NCI-H2227 (cell line): Measurements from ENCODE around the gene LRRIQ4.

Experiments
- DNase-seq: peaks from one replicate; lab custom pipeline; 2025; ENCODE audit not compliant: unreplicated experiment; lab: John Stamatoyannopoulos, UW

LRRIQ4 gene

DNA sequence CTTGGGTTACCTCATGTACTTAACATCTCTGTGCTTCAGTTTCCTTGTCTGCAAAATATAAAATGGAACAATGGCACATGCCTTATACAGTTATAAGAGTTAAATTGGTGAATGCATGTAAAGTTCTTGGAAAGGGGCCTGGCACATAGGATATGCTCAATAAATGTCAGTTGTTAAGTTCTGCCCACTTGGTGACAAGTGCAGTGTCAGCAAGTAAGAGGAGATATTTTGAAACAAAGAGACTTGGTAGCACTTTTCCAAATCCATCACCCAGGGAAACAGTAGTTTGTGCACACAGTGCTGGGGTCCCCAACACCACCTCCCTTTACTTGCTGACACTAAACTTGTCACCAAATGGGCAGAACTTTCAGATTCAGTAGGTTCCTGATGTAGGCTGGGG lies 37.9 kb downstream of the LRRIQ4 start:
- no peak for DNase-seq

DNA sequence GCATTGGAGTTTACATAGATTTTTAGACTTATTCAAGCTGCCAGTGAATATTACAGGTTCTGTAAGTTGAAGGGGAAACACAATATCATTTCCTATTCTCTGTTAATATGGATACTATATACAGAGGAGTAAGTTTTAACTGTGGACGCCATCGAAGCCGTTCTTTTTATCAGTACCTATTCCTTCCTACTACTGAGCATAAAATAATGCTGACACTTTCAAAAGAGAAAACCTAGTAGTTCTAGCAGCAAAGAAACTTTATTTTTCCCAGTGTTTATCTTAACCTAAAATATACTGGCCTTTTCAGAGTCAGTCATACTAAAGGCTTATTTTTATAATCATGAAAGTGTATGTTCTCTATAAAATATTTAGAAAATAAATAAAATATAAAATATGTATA lies 42.8 kb downstream of the LRRIQ4 start:
- no peak for DNase-seq

DNA sequence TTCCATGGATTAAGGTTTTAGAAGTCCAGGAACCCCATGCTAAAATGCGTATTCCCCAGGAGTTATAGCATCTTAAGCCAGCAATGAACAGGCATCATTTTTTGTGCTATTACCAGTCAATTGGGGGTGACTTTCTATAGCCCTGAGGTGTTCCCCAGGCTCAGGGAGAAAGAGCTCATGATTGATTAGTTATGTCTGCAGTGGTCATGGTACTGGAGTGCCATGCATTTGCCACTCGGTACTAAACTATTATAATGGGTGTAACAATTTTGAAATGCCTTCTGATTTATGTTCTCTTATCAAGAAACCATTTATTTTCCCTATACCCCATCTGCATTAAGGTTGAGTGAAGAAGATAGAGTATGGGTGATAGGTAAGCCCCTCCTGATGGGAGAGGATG lies 45.1 kb downstream of the LRRIQ4 start:
- no peak for DNase-seq

DNA sequence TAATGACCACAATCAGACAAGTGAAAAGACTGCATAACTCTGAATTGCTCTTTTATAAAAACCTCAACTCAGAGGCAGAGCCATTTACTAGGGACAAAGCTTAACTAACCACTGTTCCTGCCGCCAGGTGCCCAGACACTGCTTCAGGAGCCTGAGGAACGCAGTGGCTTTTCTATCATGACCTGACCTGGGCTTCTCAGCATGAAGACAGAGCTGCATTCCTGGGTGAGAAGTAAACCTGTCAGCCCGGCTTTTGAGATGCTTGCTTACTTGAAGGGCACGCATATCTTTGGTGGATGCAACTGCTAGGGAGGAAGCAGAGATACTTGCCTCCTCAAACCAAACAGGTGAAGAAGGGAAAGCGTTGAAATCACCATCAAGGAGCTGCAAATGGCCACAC lies 49.2 kb downstream of the LRRIQ4 start:
- DNase-seq = peak; percentile 5

DNA sequence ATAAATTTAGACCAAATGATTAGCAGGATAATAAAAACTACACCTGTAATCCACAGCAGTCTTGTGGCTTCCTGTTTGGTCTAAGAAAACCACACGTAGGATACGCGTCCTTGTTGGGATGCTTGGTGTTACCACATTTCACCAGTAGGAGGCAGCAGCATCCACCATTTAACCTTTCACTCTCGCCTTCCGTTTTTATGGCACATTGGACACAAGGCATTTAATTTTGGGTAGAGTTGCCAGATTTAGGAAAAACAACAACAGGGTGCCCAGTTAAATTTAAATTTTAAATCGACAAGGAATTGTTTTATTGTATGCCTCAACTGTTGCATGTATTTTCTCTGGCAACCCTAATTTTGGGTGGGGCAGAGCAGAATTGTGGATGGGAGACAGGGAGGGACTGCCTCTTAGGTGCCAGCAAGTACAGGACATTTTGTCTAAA lies 50.8 kb downstream of the LRRIQ4 start:
- DNase-seq = peak; percentile 75

DNA sequence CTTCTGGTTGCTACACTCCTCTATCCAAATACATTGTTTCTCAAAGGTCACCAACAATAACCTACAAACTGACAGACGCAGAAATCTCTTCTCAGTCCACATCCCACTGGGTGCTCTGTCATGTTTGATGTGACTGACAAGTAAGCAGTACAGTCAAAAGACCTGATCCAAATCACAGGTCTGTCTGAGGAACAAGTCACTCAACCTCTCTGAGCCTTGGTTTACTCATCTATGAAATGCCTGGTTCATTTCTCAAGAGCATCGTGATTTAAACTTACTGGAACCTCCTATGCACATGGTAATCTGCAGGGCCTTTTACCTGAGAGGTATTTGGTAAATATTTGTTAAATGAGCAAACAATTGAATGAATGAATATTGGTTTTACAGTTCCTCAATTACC lies 51.6 kb downstream of the LRRIQ4 start:
- DNase-seq = no peak

DNA sequence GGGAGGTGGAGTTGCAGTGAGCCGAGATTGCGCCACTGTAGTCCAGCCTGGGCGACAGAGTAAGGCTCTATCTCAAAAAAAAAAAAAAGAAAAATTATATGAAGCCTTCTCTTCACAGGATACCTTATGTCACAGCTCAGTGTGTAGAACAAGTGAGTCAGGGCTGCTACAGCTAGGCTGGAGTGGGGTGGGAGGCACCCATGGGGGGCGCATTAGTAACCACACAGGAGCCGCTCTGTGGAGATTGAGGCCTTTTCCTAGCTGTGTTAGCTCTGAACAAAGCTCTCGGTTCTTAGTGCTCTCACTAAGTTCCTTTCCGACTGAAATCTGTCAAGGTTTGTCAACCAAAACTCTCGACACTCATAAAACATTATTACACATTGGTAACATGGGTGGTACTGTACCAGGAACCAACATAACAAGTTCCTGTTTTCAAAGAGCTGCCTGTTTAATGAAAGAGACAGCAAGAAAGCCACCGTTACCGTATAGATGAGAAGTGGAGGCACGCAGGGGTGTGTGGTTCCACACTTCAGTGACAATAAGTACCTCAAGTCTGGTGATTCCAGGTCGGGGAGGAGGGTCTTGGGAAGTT lies 52.6 kb downstream of the LRRIQ4 start:
- no peak for DNase-seq

DNA sequence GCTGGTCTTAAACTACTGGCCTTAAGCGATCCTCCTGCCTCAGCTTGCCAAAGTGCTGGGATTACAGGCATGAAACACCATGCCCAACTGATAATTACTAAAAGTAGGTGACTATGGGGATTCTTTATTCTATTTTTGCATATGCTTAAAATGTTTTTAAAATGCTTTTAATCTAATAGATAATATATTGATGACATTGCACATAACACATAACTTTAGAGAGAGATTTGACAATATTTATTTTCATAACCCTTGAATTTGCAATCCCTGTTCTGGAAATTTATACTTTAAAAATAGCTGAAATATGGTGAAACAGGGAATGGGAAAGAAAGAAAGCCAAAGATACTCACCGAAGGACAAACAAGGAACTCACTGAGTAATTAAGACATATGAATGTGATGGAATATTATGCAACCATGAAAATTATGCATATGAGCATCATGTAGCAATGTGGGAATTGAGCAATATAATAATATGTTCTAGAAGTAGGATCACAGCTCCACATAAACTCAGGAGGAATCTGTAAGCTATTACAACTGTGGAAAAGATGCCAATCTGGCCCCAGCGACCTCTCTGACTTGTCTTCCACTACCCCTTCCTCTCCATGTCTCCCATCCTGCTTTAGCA lies 55.0 kb downstream of the LRRIQ4 start:
- DNase-seq = no peak

DNA sequence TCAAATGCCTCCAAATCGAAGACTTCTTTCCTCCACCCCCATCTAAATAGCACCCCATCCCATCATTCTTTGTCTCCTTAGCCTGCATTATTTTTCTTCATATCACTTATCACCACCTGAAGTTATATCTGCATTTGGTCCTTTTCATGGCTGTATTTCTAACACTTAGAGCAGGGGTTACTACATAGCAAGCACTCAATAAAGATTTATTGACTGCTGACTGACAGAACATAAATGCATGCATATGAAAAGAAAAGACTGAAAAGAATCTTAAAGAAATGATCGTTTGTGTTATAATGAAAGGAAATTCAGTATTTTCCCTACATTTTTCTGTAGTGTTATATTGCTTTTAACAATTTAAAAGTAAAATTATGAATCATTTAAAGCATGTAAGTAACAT lies 55.7 kb downstream of the LRRIQ4 start:
- no peak for DNase-seq

DNA sequence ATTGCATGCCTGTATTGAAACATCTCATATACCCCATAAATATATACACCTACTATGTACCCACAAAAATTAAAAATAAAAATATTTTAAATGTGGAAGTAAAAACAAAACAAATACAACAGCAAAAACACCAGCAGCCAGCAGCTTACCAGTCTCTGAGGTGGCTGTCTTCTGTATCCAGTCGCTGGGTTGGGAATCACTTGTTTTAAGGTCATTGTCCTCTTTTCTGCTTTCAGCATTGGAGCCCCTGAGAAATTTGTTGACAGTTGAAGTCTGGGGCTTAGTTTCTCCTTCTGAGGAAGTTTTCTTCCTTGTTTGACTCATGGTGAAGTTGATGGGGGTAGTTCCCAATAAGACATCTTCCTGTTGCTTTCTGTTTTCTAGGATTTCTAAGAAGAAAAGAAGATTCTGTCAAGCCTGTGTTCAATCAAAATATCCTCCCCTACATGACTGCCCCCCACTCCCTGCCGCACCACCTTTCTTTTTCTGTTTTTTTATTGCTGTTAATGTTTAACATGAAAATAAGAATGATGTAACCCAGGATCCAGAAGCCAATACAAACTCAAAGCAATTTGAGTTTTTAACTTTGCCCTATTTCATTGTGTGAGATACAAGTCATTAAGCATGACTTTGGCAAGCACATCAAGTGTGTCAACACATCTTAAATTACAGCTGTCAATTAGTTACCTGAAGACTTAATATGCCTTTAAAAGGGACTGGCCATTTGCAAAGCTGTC lies 57.0 kb downstream of the LRRIQ4 start, which contains the start of gene LRRC31:
LRRC31 (minus strand) TSS at position 452 of the 737 bp plus-strand sequence; CDS start at position 324, 128 bp downstream.
- DNase-seq = no peak

DNA sequence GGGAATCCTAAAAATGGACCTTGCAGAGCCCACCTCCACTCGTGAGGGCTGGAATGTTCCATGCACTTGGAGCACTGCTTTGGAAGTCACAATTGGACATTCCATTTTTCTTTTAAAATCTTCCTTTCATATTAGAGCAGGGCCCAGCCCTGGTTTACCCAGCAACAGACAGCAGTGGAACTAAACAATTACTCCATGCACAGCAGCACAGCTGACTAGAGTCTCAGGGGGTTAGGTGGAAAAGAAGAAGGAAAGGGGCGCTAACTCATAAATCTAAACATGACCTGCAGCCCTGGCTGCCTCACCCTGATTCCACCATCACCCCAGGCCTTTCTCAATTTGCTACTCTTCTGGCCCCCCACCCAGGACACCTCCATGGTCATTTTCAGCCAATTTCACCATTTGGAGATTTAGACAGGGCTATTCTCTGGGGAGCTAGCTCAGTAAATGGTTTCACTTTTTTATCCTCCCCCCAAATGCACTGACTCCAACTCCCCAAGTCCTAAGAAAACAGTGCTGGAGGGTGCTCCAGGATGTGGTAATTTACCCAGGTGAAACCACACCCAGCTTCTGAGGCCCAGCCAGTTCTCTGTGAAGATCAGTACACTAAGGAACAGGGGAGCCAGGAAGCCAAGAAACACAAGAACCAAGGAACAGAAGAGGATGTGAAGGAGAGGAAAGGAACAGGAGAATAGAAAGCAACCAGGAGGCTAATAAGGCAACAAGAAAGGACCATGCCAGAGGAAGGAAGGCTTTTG lies 58.6 kb downstream of the LRRIQ4 start:
- DNase-seq = no peak

DNA sequence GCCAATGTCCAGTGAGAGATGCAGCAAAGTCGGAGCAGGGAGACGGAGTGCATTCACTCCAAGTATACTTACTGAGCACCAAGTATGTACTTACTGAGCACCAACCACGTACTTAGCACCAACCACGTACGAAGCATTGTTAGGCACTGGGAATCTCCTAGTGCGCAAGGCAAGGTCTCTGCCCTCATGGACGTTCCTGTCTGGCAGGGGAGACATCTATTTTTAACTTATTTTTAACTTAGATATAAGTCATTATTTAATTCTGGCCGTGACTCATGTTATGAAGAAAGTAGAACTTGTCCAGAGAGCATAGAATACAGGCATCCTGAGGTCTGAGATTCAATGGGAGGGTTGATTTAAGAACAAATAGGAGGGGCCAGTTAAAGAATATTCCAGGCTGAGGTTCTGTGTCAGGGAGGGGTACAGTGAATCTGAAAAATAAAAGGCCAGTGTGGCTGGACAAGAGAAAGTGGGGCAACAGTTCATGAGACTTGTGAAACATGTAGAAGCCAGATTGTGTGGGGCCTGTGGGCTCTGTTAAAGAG lies 66.4 kb downstream of the LRRIQ4 start:
- no peak for DNase-seq

DNA sequence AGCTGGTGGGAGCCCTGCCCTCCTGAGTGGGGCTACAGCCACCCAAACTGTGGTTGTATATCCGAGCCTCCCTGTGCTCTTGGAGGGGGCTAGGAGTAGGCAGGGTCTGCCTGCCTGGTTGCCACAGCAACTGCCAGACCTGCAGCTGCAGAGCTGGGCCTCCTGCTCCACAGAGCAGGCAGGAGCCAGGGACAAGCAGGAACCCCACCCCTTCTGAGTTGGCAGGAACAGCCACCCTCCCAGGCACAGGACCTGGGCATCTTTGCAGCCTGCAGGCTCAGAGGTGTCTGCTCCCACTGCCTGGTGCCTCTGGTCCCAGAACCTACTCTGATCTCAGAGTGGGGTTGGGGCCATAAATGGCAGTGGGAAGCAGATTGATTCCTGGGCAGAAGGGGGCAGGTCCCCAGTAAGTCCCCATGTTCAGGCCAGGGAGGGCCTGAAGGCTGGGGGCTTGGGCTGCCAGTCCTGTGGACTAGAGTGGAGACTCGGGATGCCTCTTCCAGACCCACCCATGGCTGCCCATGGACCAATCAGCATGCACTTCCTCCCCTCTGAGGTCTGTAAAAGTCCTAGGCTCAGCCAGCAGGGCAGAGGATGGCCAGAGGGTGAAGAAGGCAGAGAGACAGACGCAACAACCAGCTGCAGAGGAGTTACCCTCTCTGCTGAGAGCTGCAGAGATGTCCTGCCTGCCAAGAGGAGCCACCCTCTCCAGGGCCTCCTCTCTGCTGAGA lies 67.3 kb downstream of the LRRIQ4 start:
- no peak for DNase-seq

DNA sequence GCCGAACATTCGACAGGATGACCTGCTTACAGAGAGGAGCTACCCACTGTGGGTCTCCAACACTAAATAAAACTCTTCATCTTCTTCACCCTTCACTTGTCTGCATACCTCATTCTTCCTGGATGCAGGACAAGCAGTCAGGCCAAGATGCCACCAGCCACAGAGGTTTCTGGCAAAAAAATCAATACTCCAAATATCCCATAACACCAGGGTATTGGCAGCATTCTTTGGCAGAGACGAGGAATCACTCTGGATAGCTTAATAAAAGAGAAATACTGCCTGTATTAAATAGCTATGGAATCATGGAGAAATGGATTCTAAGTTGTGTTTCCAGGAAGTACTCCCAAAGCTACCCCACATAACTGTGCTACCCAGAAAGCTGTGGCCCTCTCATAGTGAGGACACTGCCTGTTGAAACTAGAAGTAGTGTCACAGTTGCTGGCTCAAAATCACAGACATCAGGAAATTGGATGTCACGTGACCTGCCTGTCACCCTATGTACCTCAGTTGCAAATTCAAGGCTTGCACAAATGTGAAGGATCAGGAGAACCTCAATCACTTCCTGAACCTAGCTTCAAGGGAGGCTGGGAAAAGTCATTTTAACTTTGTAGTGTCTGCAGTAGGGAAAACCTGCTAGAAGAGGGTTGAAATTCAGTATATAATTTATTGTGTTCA lies 68.0 kb downstream of the LRRIQ4 start:
- DNase-seq = no peak

DNA sequence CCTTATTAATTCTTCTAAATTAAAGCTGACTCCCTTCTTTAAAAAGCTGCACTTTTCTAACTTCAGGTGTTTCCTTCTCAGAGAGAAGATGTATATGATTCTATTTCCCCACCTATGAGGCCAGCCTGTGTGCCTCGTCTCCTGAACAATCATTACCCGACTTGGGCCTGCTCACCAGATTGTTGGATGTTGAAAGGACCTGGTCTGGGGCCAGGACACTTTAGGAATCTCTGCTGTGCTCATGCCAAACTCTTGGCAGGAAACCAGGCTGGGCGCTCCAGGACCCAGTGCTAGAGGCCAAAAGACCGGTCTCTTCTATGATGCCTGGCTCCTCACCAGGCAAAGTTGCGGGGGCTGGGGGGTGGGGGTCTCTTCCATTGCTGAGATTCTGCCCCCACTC lies 74.0 kb downstream of the LRRIQ4 start:
- DNase-seq = no peak
